C4-2B (cell line): ENCODE data around the gene ZNF320.

ENCODE experiments used
- H3K27ac ChIP-seq: fragments of 450-650 bp; 2 replicates; pipeline ENCODE4 v1.5.1; 2017

The ZNF320 gene

DNA sequence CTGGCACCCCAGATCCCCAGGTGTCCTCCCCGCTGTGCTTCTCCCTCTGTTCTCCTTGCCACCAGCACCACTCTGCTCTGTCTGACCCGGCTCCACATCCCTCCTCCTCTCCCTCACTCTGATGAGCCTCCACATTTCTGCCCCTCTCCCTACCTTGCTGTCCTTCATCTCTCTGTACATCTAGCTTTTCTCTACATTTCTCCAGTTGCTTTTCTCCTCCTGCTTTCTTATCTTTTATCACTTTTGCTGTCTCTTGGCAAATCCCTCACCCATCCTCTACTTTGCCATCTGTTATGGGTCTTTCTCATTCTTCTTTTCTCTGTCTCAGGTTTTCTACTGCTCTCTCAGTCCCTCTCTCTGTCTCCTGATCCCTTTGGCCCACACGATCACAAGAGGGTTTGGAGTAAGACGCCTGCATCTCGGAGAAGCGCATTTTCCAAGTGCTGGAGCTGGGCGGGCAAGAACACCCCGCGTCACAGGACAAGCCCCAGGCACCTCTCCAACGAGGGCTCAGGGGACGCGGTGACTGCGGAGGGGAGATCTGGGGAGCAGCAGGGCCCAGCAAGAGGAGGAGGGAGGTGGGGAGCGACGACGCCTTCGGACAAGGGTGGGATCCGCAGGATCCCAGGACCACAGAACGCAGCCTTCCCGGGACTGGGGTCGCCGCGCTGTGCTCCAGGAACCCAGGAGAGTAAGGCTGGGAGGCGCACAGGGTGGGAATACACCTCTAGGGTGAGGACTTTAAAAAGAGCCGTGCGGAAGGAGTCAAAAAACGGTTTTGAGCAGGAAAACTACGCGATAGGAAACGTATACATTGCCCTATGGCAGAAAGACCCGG, 40.7 kb downstream of the ZNF320 start:
- peak overlapping the region; percentile 59 for H3K27ac ChIP-seq
